ENCODE data around the gene BCAR1.

The BCAR1 gene

GRCh38 chr16:75202069-75202590, 49.3 kb downstream of the BCAR1 start:
- H3K9me3 ChIP-seq (ENCODE audit: low read length) = no peaks in the 10 kb centered on the region
- H2AFZ ChIP-seq (ENCODE audit: low read depth, low read length) = no peak overlapping the region
- H3K36me3 ChIP-seq (ENCODE audit: insufficient read depth, low read length) = no peaks in the 10 kb centered on the region
- H3K4me3 ChIP-seq (ENCODE audit: low read length) = no peak overlapping the region
- H3K4me1 ChIP-seq (ENCODE audit: insufficient read depth, low read length) = no peaks in the 10 kb centered on the region
- no peaks in the 10 kb centered on the region for H3K27me3 ChIP-seq (ENCODE audit: insufficient read depth, low read length)

GRCh38 chr16:75198135-75198600, 53.3 kb downstream of the BCAR1 start:
- Histone ChIP-seq H3K4me3 (ENCODE audit: low read length) (no peak overlapping the region), H3K4me1 (ENCODE audit: insufficient read depth, low read length) (no peaks in the 10 kb centered on the region), H3K36me3 (ENCODE audit: insufficient read depth, low read length) (no peaks in the 10 kb centered on the region), H2AFZ (ENCODE audit: low read depth, low read length) (no peak overlapping the region), H3K27me3 (ENCODE audit: insufficient read depth, low read length) (no peaks in the 10 kb centered on the region), H3K9me3 (ENCODE audit: low read length) (peaks cover under 1% of the 10 kb centered on the region)

GRCh38 chr16:75197522-75198134, 53.8 kb downstream of the BCAR1 start:
- no peak overlapping the region for H2AFZ ChIP-seq (ENCODE audit: low read depth, low read length)
- H3K4me3 ChIP-seq (ENCODE audit: low read length) = no peak overlapping the region
- no peaks in the 10 kb centered on the region for H3K27me3 ChIP-seq (ENCODE audit: insufficient read depth, low read length)
- no peaks in the 10 kb centered on the region for H3K36me3 ChIP-seq (ENCODE audit: insufficient read depth, low read length)
- H3K9me3 ChIP-seq (ENCODE audit: low read length) = peaks cover 5% of the 10 kb centered on the region
- no peaks in the 10 kb centered on the region for H3K4me1 ChIP-seq (ENCODE audit: insufficient read depth, low read length)

- Histone ChIP-seq H3K9me3 (ENCODE audit: low read length) (peaks cover 7% of the 10 kb centered on the region), H3K4me3 (ENCODE audit: low read length) (no peak overlapping the region), H2AFZ (ENCODE audit: low read depth, low read length) (no peak overlapping the region), H3K36me3 (ENCODE audit: insufficient read depth, low read length) (no peaks in the 10 kb centered on the region), H3K4me1 (ENCODE audit: insufficient read depth, low read length) (no peaks in the 10 kb centered on the region), H3K27me3 (ENCODE audit: insufficient read depth, low read length) (no peaks in the 10 kb centered on the region)
Observed at GRCh38 chr16:75196836-75197235, 54.6 kb downstream of the BCAR1 start.

GRCh38 chr16:75195811-75196790, 55.3 kb downstream of the BCAR1 start:
- Histone ChIP-seq H3K9me3 (ENCODE audit: low read length) (peaks cover 8% of the 10 kb centered on the region), H3K36me3 (ENCODE audit: insufficient read depth, low read length) (no peaks in the 10 kb centered on the region), H3K27me3 (ENCODE audit: insufficient read depth, low read length) (no peaks in the 10 kb centered on the region), H3K4me3 (ENCODE audit: low read length) (no peak overlapping the region), H3K4me1 (ENCODE audit: insufficient read depth, low read length) (no peaks in the 10 kb centered on the region), H2AFZ (ENCODE audit: low read depth, low read length) (no peak overlapping the region)

GRCh38 chr16:75193730-75194444, 57.5 kb downstream of the BCAR1 start:
- H3K4me1 ChIP-seq (ENCODE audit: insufficient read depth, low read length) = no peaks in the 10 kb centered on the region
- no peak overlapping the region for H3K4me3 ChIP-seq (ENCODE audit: low read length)
- no peaks in the 10 kb centered on the region for H3K27me3 ChIP-seq (ENCODE audit: insufficient read depth, low read length)
- no peak overlapping the region for H2AFZ ChIP-seq (ENCODE audit: low read depth, low read length)
- peaks cover 8% of the 10 kb centered on the region for H3K9me3 ChIP-seq (ENCODE audit: low read length)
- H3K36me3 ChIP-seq (ENCODE audit: insufficient read depth, low read length) = no peaks in the 10 kb centered on the region

- Histone ChIP-seq H2AFZ (ENCODE audit: low read depth, low read length) (no peak overlapping the region), H3K27me3 (ENCODE audit: insufficient read depth, low read length) (no peaks in the 10 kb centered on the region), H3K9me3 (ENCODE audit: low read length) (peaks cover 8% of the 10 kb centered on the region), H3K4me3 (ENCODE audit: low read length) (no peak overlapping the region), H3K36me3 (ENCODE audit: insufficient read depth, low read length) (no peaks in the 10 kb centered on the region), H3K4me1 (ENCODE audit: insufficient read depth, low read length) (no peaks in the 10 kb centered on the region)
Observed at GRCh38 chr16:75193265-75193650, 58.2 kb downstream of the BCAR1 start.

- Histone ChIP-seq H3K4me1 (ENCODE audit: insufficient read depth, low read length) (no peaks in the 10 kb centered on the region), H3K4me3 (ENCODE audit: low read length) (no peak overlapping the region), H2AFZ (ENCODE audit: low read depth, low read length) (no peak overlapping the region), H3K27me3 (ENCODE audit: insufficient read depth, low read length) (no peaks in the 10 kb centered on the region), H3K9me3 (ENCODE audit: low read length) (peaks cover 8% of the 10 kb centered on the region), H3K36me3 (ENCODE audit: insufficient read depth, low read length) (no peaks in the 10 kb centered on the region)
Observed at GRCh38 chr16:75192606-75193264, 58.7 kb downstream of the BCAR1 start.

- H3K36me3 ChIP-seq (ENCODE audit: insufficient read depth, low read length) = no peaks in the 10 kb centered on the region
- no peak overlapping the region for H3K4me3 ChIP-seq (ENCODE audit: low read length)
- H3K27me3 ChIP-seq (ENCODE audit: insufficient read depth, low read length) = no peaks in the 10 kb centered on the region
- H3K9me3 ChIP-seq (ENCODE audit: low read length) = peaks cover 8% of the 10 kb centered on the region
- no peak overlapping the region for H2AFZ ChIP-seq (ENCODE audit: low read depth, low read length)
- no peaks in the 10 kb centered on the region for H3K4me1 ChIP-seq (ENCODE audit: insufficient read depth, low read length)
Observed at GRCh38 chr16:75189638-75190245, 61.7 kb downstream of the BCAR1 start.

GRCh38 chr16:75188832-75189477, 62.5 kb downstream of the BCAR1 start:
- Histone ChIP-seq H2AFZ (ENCODE audit: low read depth, low read length) (no peak overlapping the region), H3K27me3 (ENCODE audit: insufficient read depth, low read length) (no peaks in the 10 kb centered on the region), H3K36me3 (ENCODE audit: insufficient read depth, low read length) (no peaks in the 10 kb centered on the region), H3K4me1 (ENCODE audit: insufficient read depth, low read length) (no peaks in the 10 kb centered on the region), H3K4me3 (ENCODE audit: low read length) (no peak overlapping the region), H3K9me3 (ENCODE audit: low read length) (peaks cover 8% of the 10 kb centered on the region)

GRCh38 chr16:75181630-75182029, 69.8 kb downstream of the BCAR1 start:
- Histone ChIP-seq H3K9me3 (ENCODE audit: low read length) (peaks cover 4% of the 10 kb centered on the region), H3K36me3 (ENCODE audit: insufficient read depth, low read length) (no peaks in the 10 kb centered on the region), H2AFZ (ENCODE audit: low read depth, low read length) (no peak overlapping the region), H3K4me1 (ENCODE audit: insufficient read depth, low read length) (no peaks in the 10 kb centered on the region), H3K4me3 (ENCODE audit: low read length) (no peak overlapping the region), H3K27me3 (ENCODE audit: insufficient read depth, low read length) (no peaks in the 10 kb centered on the region)

- H3K9me3 ChIP-seq (ENCODE audit: low read length) = peaks cover 14% of the 10 kb centered on the region
- H3K36me3 ChIP-seq (ENCODE audit: insufficient read depth, low read length) = no peaks in the 10 kb centered on the region
- H2AFZ ChIP-seq (ENCODE audit: low read depth, low read length) = no peak overlapping the region
- peaks cover 3% of the 10 kb centered on the region for H3K4me1 ChIP-seq (ENCODE audit: insufficient read depth, low read length)
- no peaks in the 10 kb centered on the region for H3K27me3 ChIP-seq (ENCODE audit: insufficient read depth, low read length)
- H3K4me3 ChIP-seq (ENCODE audit: low read length) = no peak overlapping the region
Observed at GRCh38 chr16:75179208-75179607, 72.2 kb downstream of the BCAR1 start.
